NCI-H1092 (cell line): ENCODE results near the gene KDM5C.
"Not testable (repeated sequence)": the region's sequence is repeated elsewhere in the genome, so short reads cannot be mapped to it uniquely, and the experiment has no call there.

Experiments used
- DNase-seq: peaks from one replicate; lab custom pipeline; 2025; lab: John Stamatoyannopoulos, UW

KDM5C gene

DNA sequence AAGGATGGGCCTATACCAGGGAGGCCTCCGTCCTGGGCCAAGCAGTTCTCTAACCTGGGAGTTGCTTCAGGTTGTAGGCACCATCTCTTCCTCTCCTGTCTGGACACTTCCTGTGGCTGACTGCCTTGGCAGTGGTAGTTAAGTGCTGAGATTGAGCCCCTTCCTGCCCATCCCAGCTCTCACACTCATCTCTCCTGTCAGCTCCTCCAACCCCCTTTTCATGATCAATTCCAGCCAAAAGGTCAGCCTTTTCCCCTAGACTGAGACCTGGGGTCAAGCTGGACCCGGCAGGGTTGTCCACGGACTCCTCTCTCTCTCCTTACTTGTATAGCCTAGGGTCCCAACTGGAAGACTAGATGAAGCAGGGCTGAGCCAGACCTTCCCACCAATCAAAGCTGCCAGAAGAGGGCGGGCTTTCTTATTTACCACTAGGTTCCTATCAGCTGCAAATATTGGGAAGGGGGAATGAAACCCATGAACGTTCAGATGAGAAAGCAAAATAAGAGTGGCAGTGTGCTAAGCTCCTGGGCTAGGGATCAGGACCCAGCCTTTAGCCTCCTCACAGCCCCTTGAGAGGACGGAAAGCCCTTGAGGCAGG is 34.5 kb downstream of the KDM5C start:
- DNase-seq, result no peak

GRCh38 chrX:53188763-53189162 is 36.2 kb downstream of the KDM5C start:
- DNase-seq, result no peak

DNA sequence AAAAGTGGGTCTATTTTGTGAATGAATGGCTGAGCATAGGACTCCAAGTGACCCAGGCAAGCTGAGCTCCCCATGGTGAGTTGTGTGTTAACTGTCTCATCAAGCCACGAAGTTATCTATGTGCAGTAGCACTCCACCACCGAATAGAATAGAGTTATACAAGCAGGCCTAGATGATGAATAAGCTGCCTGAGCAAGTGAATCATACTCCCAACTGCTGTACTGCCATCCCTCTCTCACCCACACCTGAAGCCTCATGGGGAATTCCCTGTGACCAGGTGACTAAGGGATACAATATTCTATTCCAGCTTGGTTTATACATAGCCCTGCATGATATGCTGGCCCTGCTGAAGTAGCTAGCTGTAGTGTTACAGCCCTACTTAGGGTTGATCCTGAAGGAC is 38.7 kb downstream of the KDM5C start:
- DNase-seq, result no peak

GRCh38 chrX:53184836-53185235 is 40.2 kb downstream of the KDM5C start:
- DNase-seq, result no peak

- no peak for DNase-seq
Observed at GRCh38 chrX:53171356-53171755, 53.7 kb downstream of the KDM5C start.

DNA sequence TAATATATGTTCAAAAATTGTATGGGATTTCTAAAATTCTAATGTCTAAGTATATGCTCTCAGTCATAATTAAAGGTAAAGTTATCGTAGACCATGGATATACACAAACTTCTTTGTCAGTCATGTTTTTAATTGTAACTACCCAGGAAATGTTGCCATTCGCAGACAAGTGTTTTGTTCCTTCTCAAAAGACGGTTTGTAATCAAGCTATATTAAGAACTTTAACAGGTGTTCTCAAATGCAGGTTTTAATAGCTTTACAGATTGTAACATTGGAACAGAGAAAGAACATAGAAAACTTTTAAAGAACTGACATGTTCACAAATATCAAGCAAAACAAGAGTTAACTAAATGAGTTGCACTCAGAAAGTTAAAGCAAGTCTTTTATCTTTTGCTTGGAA is 58.9 kb downstream of the KDM5C start:
- no peak for DNase-seq

- not testable (repeated sequence) for DNase-seq
Observed at GRCh38 chrX:53164566-53164965, 60.4 kb downstream of the KDM5C start.

DNA sequence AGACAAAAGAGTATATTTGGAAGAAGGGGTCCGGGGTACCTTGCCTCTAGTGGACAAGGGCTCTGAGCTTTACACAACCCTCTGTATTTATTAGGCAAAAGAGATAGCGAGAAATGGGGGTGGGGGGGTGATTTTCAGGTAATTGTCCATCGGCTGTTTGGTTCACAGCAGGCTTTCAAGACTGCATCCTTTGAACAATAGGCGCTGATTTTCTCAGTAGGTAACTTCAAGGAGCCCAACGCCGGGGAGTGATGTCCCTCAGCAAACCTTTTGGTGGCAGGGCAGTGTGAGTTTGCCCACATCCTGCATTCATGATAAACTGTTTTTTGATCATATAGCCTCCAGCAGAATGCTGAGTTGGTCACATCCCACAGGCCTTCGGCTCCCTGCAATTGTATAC is 61.6 kb downstream of the KDM5C start:
- no peak for DNase-seq

DNA sequence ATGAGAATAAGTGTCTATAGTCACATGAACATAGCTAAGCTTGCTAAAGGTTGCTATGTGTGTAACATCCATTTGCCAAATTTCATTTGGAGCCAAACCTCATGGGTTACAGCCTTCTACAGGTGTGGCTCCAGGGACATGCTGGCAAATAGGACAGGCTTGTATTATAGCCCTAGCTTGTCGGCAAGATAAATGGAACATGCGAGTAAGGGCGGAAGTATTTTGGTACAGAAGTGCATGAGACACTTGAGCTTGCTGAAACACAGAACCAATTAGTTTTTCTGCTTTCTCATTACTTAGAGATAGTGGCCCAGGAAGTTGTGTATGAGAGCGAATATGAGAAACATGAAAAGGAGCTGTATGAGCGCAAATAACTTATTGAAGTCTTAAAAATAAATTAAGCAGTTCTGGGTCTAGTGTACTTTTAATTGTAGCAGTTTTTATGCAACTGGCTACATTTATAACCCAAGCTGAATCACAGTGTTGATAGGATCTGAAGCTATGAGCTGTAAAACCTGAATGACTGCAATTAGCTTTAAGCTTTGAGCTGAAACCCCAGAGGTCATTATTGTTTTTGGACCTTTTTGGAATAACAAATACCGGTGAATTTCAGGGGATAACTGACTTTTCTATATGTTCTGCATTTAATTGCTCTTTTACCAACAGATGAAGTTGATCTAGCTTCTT is 64.6 kb downstream of the KDM5C start:
- no peak for DNase-seq

- no peak for DNase-seq
Observed at GRCh38 chrX:53159184-53159583, 65.8 kb downstream of the KDM5C start.

- DNase-seq, result no peak
Observed at GRCh38 chrX:53156207-53156596, 68.8 kb downstream of the KDM5C start.

DNA sequence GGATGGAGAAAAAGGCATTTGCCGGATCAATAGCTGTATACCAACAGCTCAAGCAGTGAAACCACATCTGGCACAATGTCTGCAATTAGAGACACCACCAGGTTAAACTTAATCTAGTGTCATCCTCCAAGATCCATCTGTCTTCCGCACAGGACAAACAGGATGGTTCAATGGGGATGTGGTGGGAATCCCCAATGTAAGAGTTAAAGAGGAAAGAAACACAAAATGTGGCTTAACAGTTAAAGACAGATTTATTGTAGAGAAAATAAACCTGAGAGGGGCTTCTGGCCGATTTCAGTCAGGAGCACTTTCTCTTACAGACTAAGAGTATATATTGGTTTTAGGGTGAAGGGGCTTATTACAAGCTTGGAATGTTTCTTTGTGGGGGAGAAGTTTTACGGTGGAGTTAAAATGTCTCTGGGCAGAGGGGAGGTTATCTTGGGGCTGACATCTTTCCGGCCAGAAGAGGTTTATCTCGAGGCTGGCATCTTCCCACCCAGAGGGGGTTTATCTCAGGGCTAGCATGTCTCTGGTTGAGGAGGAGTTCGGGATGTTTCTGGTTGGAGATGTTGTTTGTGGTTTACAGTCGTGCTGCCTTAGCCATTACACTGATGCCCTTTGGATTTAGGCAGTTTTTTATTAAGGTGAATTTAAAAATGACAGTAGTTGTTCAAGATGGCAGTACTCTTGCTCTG is 69.3 kb downstream of the KDM5C start:
- DNase-seq, result no peak

GRCh38 chrX:53153581-53153980 is 71.4 kb downstream of the KDM5C start:
- DNase-seq, result no peak
